Measurements from ENCODE around the gene CBR3.

- TF ChIP-seq CTCF (IDR thresholded peaks at IDR 0.05 in 8 of 11, conservative IDR thresholded peaks at IDR 0.05 in 3 of 11) (no peak), POLR2A (IDR thresholded peaks at IDR 0.05) (no peak)
These were observed 43.5 kb downstream of the CBR3 start for GRCh38 chr21:36178349-36178748.

All from spleen (tissue), 7 donors.